NCI-H510A treated with DMSO at 0.1 percent for 48 hours (cell line): ENCODE results near the gene SEMA3F.
A peak's percentile ranks its signal among the peaks of the same experiment; 100 is the strongest.

Source experiments
- DNase-seq: peaks from one replicate; lab custom pipeline; 2025; lab: John Stamatoyannopoulos, UW

SEMA3F gene

GRCh38 chr3:50154840-50155490 lies at the start of gene SEMA3F:
Gene SEMA3F, plus strand, starts transcription at chr3:50155324. Its CDS starts 4,299 bp downstream, at chr3:50159623.
- DNase-seq, result peak; percentile 41

- DNase-seq, result no peak
Observed at GRCh38 chr3:50111757-50112156, 43.4 kb upstream of the SEMA3F start.

GRCh38 chr3:50112462-50112861 lies 42.7 kb upstream of the SEMA3F start:
- peak; percentile 77 for DNase-seq

GRCh38 chr3:50117120-50117519 lies 38.0 kb upstream of the SEMA3F start:
- DNase-seq, result no peak

GRCh38 chr3:50118237-50118636 lies 36.9 kb upstream of the SEMA3F start:
- no peak for DNase-seq

GRCh38 chr3:50119786-50120185 lies 35.3 kb upstream of the SEMA3F start:
- no peak for DNase-seq

GRCh38 chr3:50120364-50121071 lies 34.6 kb upstream of the SEMA3F start:
- no peak for DNase-seq

GRCh38 chr3:50121072-50122032 lies 33.8 kb upstream of the SEMA3F start:
- DNase-seq, result peak; percentile 63

GRCh38 chr3:50122071-50122470 lies 33.1 kb upstream of the SEMA3F start:
- no peak for DNase-seq

GRCh38 chr3:50122661-50123391 lies 32.3 kb upstream of the SEMA3F start:
- no peak for DNase-seq

- DNase-seq, result no peak
Observed at GRCh38 chr3:50123394-50124051, 31.6 kb upstream of the SEMA3F start.

- no peak for DNase-seq
Observed at GRCh38 chr3:50124052-50124799, 30.9 kb upstream of the SEMA3F start.

- no peak for DNase-seq
Observed at GRCh38 chr3:50124800-50125178, 30.3 kb upstream of the SEMA3F start.

- DNase-seq, result no peak
Observed at GRCh38 chr3:50125541-50126286, 29.4 kb upstream of the SEMA3F start.

GRCh38 chr3:50126287-50127211 lies 28.6 kb upstream of the SEMA3F start:
- DNase-seq, result no peak

- DNase-seq, result no peak
Observed at GRCh38 chr3:50127251-50127691, 27.9 kb upstream of the SEMA3F start.

- no peak for DNase-seq
Observed at GRCh38 chr3:50128001-50128400, 27.1 kb upstream of the SEMA3F start.

- no peak for DNase-seq
Observed at GRCh38 chr3:50130436-50130835, 24.7 kb upstream of the SEMA3F start.
